NCI-H2107 treated with DMSO at 0.1 percent for 48 hours (cell line): ENCODE measurements around the gene MPLKIP.
"Not testable (repeated sequence)": the region's sequence is repeated elsewhere in the genome, so short reads cannot be mapped to it uniquely, and the experiment has no call there.

Experiments used
- DNase-seq: peaks from one replicate; lab custom pipeline; 2025; ENCODE audit not compliant: unreplicated experiment; lab: John Stamatoyannopoulos, UW

MPLKIP gene

GRCh38 chr7:40133561-40134427 lies 628 bp downstream of the MPLKIP start:
- no peak for DNase-seq

- no peak for DNase-seq
Observed at GRCh38 chr7:40122940-40123254, 11.5 kb downstream of the MPLKIP start.

- not testable (repeated sequence) for DNase-seq
Observed at GRCh38 chr7:40122100-40122939, 12.1 kb downstream of the MPLKIP start.

- no peak for DNase-seq
Observed at GRCh38 chr7:40120020-40120419, 14.4 kb downstream of the MPLKIP start.

GRCh38 chr7:40118201-40118600 lies 16.2 kb downstream of the MPLKIP start:
- DNase-seq: not testable (repeated sequence)

- DNase-seq: not testable (repeated sequence)
Observed at GRCh38 chr7:40117199-40117598, 17.2 kb downstream of the MPLKIP start.

GRCh38 chr7:40115936-40116335 lies 18.5 kb downstream of the MPLKIP start:
- no peak for DNase-seq

- DNase-seq: no peak
Observed at GRCh38 chr7:40105879-40106473, 28.4 kb downstream of the MPLKIP start.

GRCh38 chr7:40102897-40103296 lies 31.5 kb downstream of the MPLKIP start:
- no peak for DNase-seq

- no peak for DNase-seq
Observed at GRCh38 chr7:40101201-40101600, 33.2 kb downstream of the MPLKIP start.

GRCh38 chr7:40099837-40100236 lies 34.6 kb downstream of the MPLKIP start:
- no peak for DNase-seq

GRCh38 chr7:40098810-40099209 lies 35.6 kb downstream of the MPLKIP start:
- DNase-seq: no peak

GRCh38 chr7:40097728-40098127 lies 36.7 kb downstream of the MPLKIP start:
- no peak for DNase-seq

GRCh38 chr7:40095695-40096327 lies 38.6 kb downstream of the MPLKIP start:
- no peak for DNase-seq

GRCh38 chr7:40095230-40095629 lies 39.2 kb downstream of the MPLKIP start:
- no peak for DNase-seq

- no peak for DNase-seq
Observed at GRCh38 chr7:40093631-40094350, 40.6 kb downstream of the MPLKIP start.

GRCh38 chr7:40092182-40092581 lies 42.2 kb downstream of the MPLKIP start:
- no peak for DNase-seq

GRCh38 chr7:40077849-40078248 lies 56.6 kb downstream of the MPLKIP start:
- no peak for DNase-seq
